Esophagus (tissue), 2 donors: Measurements from ENCODE around the gene GALK1. TPM values are rescaled to one million over a fixed set of nuclear protein-coding genes. Genes with fewer than 3 reads are reported as not detected.
"Not testable (repeated sequence)": the region's sequence is repeated elsewhere in the genome, so short reads cannot be mapped to it uniquely, and the experiment has no call there.

Source experiments
- H3K27ac ChIP-seq, 2 donors: one replicate each; pipeline ENCODE4 v1.5.1; 2013; ENCODE audit warnings: low read depth in 2 of 2, mild to moderate bottlenecking in 2 of 2, inconsistent platforms in 1 of 2, low read length in 1 of 2, moderate library complexity in 1 of 2
- H3K27me3 ChIP-seq, 2 donors: one replicate each; pipeline ENCODE4 v1.6.1; 2013; ENCODE audit warnings: low read length in 2 of 2, control low read depth in 1 of 2, mild to moderate bottlenecking in 1 of 2; ENCODE audit not compliant: insufficient read depth in 2 of 2, control insufficient read depth in 1 of 2
- H3K36me3 ChIP-seq, 2 donors: one replicate each; pipeline ENCODE4 v1.6.1; 2013; ENCODE audit warnings: low read length in 1 of 2; ENCODE audit not compliant: control insufficient read depth in 2 of 2, insufficient read depth in 2 of 2
- H3K4me1 ChIP-seq, 2 donors: one replicate each; pipeline ENCODE4 v1.6.1; 2013; ENCODE audit warnings: low read length in 1 of 2; ENCODE audit not compliant: control insufficient read depth in 2 of 2, insufficient read depth in 2 of 2
- H3K4me3 ChIP-seq, 2 donors: one replicate each; pipeline ENCODE4 v1.5.1; 2013; ENCODE audit warnings: low read length in 2 of 2, mild to moderate bottlenecking in 2 of 2, low read depth in 1 of 2, moderate library complexity in 1 of 2
- H3K9me3 ChIP-seq, 2 donors: one replicate each; pipeline ENCODE4 v1.6.1; 2013; ENCODE audit warnings: mild to moderate bottlenecking in 2 of 2, low read depth in 1 of 2, low read length in 1 of 2, moderate library complexity in 1 of 2; ENCODE audit not compliant: control insufficient read depth in 2 of 2, insufficient read depth in 1 of 2
- WGBS, 2 donors: extraction: QIAGEN DNeasy Blood & Tissue Kit; methylation state at CpG; one replicate each; pipeline ENCODE4 v1.1.7; 2013; 5-methylcytosine and 5-hydroxymethylcytosine counted together
- polyA plus RNA-seq, 2 donors: library from polyadenylated mRNA; stranded (reverse); fragments of 200-250 nt; gene quantifications; one replicate each; pipeline ENCODE4 v1.2.3, GENCODE V29; 2013
- donor health status: healthy with polysubstance abuse.
- donor health status: Bipolar disorder and iron deficiency.

Gene GALK1
- 10 to 100 TPM; 27.9 to 29.5 TPM for polyA plus RNA-seq

DNA sequence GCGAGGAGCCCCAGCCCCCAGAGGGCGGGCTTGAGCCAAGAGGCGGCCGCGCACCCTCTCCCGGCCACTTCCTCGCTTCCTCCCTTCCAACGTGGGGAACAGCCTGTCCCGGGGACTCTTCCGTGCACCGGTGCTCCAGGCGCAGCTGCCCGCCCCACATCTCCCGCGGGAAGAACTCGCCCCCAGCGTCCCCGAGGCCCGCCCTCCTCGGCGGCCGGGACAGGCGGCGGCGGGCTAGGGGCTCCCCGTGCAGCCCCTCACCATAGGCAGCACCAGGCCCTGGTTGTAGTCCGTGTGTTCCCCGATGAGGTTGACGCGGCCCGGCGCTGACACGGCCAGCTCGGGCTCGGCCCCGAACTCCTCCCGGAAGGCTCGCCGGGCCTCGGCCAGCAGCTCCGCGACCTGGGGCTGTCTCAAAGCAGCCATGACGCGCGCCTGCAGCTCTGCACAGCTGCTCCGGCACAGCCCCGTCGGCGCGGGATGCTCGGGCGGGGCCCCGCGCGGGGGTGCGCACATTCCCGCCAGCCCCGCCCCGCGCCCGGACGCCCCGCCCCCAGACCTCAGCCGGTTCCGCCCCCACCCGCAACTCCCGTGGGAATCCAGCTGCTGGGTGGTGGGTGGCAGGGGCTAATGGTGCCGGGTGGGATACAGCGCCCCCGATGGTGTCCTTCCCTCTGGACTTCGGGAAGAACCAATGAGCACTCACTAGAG, at the start of gene GALK1:
Gene GALK1, minus strand, starts transcription at position 482 of the 711 bp plus-strand sequence. Its CDS starts 56 bp downstream, at position 426.
- WGBS, 2 donors = 0% methylated on average over 60 to 71 of the region's 71 CpGs
- H3K4me1 ChIP-seq = peaks cover 10% of the 10 kb centered on the region in 2 donors
- H3K36me3 ChIP-seq = no peaks in the 10 kb centered on the region
- H3K4me3 ChIP-seq = peak within 1 kb of the TSS; percentile 55 to 66
- no peaks in the 10 kb centered on the region for H3K9me3 ChIP-seq
- H3K27ac ChIP-seq = peak within 1 kb of the TSS; percentile 80 to 90
- H3K27me3 ChIP-seq = no peaks in the 10 kb centered on the region

DNA sequence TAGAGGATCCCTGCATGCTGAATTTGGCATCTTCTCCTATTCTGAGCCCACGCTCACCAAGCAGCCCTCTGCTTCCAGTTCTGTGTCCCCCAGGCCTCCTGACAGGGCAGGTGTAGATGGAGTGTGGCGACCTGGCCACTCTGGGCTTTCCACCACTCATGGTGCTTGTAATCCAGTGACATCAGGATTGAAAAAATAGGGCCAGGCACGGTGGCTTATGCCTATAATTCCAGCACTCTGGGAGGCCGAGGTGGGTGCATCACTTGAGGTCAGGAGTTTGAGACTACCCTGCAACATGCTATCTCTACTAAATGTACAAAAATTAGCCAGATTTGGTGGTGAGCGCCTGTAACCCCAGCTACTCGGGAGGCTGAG, 49.0 kb upstream of the GALK1 start:
- Histone ChIP-seq H3K36me3 (peaks cover 25 to 56% of the 10 kb centered on the region in 2 donors), H3K4me1 (peaks cover 8 to 39% of the 10 kb centered on the region in 2 donors), H3K9me3 (no peaks in the 10 kb centered on the region), H3K27ac (peak overlapping the region in 1 of 2 donors; percentile 87), H3K27me3 (no peaks in the 10 kb centered on the region), H3K4me3 (no peak overlapping the region)
- WGBS, 2 donors = 87 to 91% methylated on average over 6 of the region's 6 CpGs

DNA sequence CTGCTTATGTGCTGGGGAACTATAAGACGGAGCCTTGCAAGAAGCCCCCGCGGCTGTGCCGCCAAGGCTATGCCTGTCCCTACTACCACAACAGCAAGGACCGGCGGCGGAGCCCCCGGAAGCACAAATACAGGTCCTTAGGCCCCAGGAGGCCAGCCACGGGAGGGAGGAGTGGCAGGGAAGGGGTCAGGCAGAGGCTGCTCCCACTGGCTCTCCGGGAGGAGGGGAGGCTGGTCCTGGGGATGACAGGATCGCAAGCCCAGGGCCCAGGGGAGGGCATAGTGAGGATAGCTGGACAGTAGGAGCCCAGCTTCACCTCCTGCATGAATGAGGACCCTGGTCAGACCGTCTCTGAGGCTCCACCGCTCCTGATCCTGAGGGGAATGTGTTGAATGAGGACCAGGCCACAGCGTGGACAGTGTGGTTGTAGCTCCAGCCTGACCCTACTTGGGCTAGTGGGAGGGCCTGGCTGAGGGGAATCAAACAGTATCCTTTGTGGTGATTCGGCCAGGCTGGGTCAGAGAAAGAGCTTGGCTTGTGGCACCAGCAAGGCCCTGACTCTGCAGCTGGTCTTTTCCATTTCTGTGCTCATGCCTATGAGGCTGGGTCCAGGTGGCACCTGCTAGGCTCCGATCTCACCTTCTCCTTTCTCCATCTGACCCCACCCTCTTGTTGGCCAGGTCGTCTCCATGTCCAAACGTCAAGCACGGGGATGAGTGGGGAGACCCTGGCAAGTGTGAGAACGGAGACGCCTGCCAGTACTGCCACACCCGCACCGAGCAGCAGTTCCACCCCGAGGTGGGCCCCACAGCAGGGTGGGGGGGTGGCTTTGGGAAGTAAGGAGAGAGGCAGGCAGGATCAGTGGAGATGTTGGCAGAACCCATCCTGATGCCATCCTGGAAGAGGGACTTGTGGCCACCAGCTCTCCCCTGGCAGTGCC, 48.4 kb upstream of the GALK1 start:
- Histone ChIP-seq H3K4me1 (peaks cover 8 to 43% of the 10 kb centered on the region in 2 donors), H3K9me3 (no peaks in the 10 kb centered on the region), H3K27ac (peak overlapping the region; percentile 36 to 87), H3K27me3 (no peaks in the 10 kb centered on the region), H3K4me3 (no peak overlapping the region), H3K36me3 (peaks cover 25 to 50% of the 10 kb centered on the region in 2 donors)
- WGBS, 2 donors = 71 to 85% methylated on average over 22 to 24 of the region's 24 CpGs

DNA sequence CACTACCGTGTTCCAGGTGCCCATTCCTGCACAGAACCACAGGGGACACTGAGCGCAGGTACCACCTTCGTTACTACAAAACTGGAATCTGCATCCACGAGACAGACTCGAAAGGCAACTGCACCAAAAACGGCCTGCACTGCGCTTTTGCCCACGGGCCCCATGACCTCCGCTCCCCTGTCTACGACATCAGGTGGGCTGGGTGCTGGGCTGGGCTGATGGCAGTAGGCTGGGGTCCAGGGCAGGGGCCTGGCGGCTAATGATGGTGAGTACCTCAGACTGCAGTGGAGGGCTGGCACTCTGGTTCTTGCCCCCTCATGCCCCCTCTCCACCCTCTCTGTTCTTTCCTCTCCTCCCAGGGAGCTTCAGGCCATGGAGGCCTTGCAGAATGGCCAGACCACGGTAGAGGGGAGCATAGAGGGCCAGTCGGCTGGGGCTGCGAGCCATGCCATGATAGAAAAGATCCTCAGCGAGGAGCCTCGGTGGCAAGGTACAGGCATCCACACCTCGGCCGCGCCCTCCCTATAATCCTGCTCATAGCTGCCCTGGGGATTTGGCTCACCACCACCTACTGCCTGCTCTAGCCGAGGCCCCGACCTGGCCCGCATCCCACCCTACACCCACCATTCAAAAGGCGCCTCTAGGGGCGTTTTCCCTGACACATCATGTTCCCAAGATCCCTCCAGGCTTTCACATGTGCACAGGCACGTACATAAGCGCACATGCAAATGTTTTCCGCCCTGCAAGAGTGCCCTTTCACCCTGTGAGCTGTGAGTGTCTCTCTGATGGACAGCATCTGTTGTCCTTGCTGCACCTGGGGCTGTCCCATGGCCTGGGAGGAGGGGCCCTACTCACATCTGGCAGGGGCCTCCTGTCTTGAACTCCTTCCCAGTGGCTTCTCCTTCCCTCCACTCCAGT, 47.4 kb upstream of the GALK1 start:
- H3K9me3 ChIP-seq = no peaks in the 10 kb centered on the region

DNA sequence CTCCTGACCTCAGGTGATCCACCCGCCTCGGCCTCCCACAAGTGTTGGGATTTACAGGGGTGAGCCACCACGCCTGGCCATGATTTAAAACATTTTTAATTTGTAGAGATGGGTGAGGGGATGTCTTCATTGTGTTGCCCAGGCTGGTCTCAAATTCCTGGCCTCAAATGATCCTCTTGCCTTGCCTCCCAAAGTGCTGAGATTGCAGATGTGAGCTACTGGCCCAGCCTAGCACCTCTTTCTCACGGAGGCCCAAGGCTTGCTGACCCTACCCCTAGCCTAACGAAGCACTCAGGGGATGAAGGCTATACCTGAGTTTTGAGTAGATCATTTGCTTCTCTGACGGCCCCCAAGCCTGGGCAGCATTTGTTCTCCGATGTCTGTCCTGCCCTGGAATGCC, 46.2 kb upstream of the GALK1 start:
- H3K9me3 ChIP-seq = no peaks in the 10 kb centered on the region
- H3K4me1 ChIP-seq = peaks cover 10 to 51% of the 10 kb centered on the region in 2 donors
- no peaks in the 10 kb centered on the region for H3K27me3 ChIP-seq
- H3K36me3 ChIP-seq = peaks cover 19 to 30% of the 10 kb centered on the region in 2 donors
- H3K4me3 ChIP-seq = no peak overlapping the region
- peak overlapping the region in 1 of 2 donors; percentile 63 for H3K27ac ChIP-seq
- WGBS, 2 donors = 94 to 95% methylated on average over 7 of the region's 7 CpGs

More for the DNA sequence above, 47.4 kb upstream of the GALK1 start:
- WGBS, 2 donors = 62 to 77% methylated on average over 23 to 27 of the region's 27 CpGs
- H3K4me3 ChIP-seq = no peak overlapping the region
- H3K27ac ChIP-seq = peak overlapping the region; percentile 36 to 87
- H3K36me3 ChIP-seq = peaks cover 19 to 41% of the 10 kb centered on the region in 2 donors
- H3K27me3 ChIP-seq = no peaks in the 10 kb centered on the region
- H3K4me1 ChIP-seq = peaks cover 10 to 47% of the 10 kb centered on the region in 2 donors

DNA sequence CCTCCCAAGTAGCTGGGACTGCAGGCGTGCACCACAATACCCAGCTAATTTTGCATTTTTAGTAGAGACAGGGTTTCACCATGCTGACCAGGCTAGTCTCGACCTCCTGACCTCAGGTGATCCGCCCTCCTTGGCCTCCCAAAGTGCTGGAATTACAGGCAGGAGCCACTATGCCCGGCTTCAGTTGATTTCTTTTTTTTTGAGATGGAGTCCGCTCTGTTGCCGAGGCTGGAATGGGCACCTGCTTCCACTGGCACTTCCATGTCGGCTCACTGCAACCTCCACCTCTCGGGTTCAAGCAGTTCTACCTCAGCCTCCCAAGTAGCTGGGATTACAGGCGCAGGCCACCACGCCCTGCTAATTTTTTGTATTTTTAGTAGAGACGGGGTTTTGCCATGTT, 45.8 kb upstream of the GALK1 start:
- peaks cover 10 to 51% of the 10 kb centered on the region in 2 donors for H3K4me1 ChIP-seq
- WGBS, 2 donors = 93 to 97% methylated on average over 11 of the region's 11 CpGs
- H3K27ac ChIP-seq, H3K4me3 ChIP-seq, H3K27me3 ChIP-seq, H3K9me3 ChIP-seq: not testable (repeated sequence)
- peaks cover 19 to 28% of the 10 kb centered on the region in 2 donors for H3K36me3 ChIP-seq

DNA sequence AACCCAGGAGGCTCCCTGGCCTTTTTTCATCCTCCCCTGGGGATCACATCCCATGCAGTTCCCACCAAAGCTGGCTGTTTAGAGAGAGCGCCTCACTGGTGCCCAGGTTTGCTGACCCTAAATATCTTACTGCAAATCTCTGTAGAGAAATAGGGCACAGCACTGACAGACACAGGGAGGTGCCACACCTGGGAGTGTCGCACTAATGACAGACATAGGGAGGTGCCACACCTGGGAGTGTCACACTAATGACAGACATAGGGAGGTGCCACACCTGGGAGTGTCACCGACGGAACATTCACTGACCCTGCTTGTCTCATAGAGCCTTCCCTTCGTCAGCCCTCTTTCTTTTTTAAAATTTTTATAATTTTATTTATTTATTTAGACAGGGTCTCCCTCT, 45.2 kb upstream of the GALK1 start:
- H3K36me3 ChIP-seq = peaks cover 19 to 28% of the 10 kb centered on the region in 2 donors
- H3K27me3 ChIP-seq = no peaks in the 10 kb centered on the region
- no peaks in the 10 kb centered on the region for H3K9me3 ChIP-seq
- H3K4me3 ChIP-seq = no peak overlapping the region
- peak overlapping the region; percentile 89 to 97 for H3K27ac ChIP-seq
- 72 to 80% methylated on average over 5 of the region's 5 CpGs for WGBS, 2 donors
- peaks cover 10 to 49% of the 10 kb centered on the region in 2 donors for H3K4me1 ChIP-seq

DNA sequence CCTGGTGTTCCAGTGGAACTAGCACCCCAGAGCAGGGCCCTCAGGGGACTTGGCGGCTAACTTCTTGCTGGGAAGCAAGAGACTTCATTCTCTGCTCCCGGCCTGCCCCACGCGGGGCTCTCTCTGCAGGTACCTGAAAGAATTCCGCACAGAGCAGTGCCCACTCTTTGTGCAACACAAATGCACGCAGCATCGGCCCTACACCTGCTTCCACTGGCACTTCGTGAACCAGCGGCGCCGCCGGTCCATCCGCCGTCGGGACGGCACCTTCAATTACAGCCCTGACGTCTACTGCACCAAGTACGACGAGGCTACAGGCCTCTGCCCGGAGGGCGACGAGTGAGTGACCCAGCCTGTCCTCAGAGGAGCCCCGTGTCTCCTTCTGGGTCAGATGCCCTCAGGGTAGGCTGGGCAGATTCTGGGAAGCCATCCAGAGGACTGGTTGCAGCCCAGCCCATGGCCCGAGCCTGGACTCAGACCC, 44.7 kb upstream of the GALK1 start:
- no peak overlapping the region for H3K4me3 ChIP-seq

More for the DNA sequence above, 44.7 kb upstream of the GALK1 start:
- peaks cover 10 to 45% of the 10 kb centered on the region in 2 donors for H3K4me1 ChIP-seq
- WGBS, 2 donors = 81 to 88% methylated on average over 23 to 24 of the region's 24 CpGs
- no peaks in the 10 kb centered on the region for H3K27me3 ChIP-seq
- H3K36me3 ChIP-seq = peaks cover 19 to 22% of the 10 kb centered on the region in 2 donors
- H3K9me3 ChIP-seq = no peaks in the 10 kb centered on the region
- peak overlapping the region; percentile 89 to 97 for H3K27ac ChIP-seq
